IPS DF 4.7 (cell line): ENCODE results near the gene GSTA3.
"Not testable (repeated sequence)": the region's sequence is repeated elsewhere in the genome, so short reads cannot be mapped to it uniquely, and the experiment has no call there.

ENCODE experiments used
- DNase-seq: peaks from one replicate; pipeline ENCODE4 v3.0.0-alpha.2; 2013; ENCODE audit warnings: low spot score; ENCODE audit errors: extremely low read depth

GSTA3 gene

DNA sequence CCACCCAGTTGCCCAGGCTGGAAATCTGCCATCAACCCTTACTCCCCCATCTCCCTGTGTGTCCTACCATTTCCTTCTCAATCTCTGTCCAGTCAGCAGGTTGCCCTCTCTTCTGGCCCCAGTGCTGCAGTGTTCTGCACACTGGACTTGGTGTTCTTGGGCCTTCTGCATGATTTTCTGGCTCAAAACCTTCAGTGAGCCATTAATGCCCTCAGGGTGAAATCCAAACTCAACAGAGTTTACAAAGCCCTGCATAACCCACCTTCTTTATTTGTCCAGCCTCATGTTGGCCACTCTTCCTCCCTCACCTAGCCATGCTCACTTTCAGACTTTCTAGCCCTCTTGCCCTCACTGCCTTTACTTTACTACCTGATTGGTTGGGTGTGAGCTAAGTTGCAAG lies 5.0 kb upstream of the GSTA3 start:
- DNase-seq = no peak

GRCh38 chr6:52910091-52910490 lies 593 bp upstream of the GSTA3 start:
- no peak for DNase-seq

- DNase-seq = no peak
Measured at GRCh38 chr6:52909131-52909530, 367 bp downstream of the GSTA3 start.

- DNase-seq = no peak
Measured at GRCh38 chr6:52908526-52908925, 972 bp downstream of the GSTA3 start.

DNA sequence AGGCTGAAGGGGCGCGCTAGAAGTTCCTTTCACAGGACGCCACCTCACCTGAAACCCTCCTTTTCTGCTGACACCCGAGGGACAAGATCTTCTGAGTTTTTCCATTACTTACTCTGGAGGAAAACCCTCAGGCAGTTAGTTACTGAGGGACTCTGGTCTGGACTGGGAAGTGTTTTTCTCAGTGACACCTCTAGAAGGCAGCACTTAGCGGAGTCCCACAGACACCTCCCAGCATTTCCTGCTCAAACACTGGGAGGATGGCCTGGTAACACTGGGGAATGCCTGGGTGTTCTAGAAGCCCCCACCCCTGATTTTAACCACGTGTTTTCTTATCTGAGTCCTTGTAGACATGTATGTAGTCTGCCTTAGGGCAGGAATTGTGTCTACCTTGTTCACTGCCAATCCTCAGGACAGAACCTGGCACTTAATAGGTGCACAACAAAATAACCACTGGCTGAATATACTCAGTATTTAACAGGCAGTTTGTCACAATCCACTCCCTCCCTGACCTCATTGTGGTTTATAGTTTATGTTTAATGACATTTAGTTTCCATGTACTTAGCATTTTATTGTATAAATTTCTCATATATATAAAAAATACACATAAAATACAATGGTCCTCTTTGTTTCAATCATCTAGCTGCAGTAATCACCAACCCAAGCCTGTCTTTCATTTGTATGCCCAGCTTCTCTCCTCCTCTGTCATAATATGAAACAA lies 4.8 kb downstream of the GSTA3 start:
- DNase-seq = peak; percentile 33

- DNase-seq = no peak
Measured at GRCh38 chr6:52900536-52900935, 9.0 kb downstream of the GSTA3 start.

DNA sequence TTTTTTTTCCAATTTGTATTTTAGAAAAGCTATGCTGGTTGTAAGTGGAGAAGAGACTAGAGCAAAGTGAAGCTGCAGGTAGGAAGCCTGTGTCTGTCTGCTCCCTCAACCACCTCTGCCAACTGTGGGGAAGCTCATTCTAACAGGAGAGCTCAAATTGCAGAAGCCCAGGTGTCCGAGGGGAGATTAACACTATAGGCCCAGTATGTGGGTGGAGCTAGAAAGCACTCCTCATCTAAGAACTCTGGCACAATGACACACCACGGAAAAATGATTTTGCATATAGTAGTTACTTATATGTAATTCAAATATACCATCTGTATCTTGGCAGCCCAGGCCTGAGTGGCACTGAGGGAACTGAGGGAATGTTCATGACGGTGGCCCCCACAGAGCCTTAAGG lies 13.7 kb downstream of the GSTA3 start:
- DNase-seq = not testable (repeated sequence)

- DNase-seq = no peak
Measured at GRCh38 chr6:52894285-52894684, 15.2 kb downstream of the GSTA3 start.

DNA sequence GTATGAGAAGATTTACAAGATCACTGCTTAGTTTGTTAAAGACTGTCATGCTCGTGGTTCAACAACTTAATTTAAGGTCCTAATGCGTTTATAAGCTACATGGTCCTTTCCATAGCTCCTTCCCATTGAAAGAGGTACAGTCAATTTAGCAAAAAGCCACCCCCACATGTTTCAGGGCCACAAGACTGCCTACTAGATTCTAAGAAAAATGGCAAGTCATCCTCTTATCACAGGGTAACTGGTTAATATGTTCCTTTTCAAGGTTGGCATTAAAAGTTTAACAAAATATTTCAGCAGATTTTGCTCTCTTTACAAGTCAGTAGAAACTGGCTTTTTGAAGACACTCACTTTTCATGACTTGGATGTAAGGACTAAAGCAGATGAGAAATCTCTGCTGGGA lies 15.7 kb downstream of the GSTA3 start:
- DNase-seq = no peak

DNA sequence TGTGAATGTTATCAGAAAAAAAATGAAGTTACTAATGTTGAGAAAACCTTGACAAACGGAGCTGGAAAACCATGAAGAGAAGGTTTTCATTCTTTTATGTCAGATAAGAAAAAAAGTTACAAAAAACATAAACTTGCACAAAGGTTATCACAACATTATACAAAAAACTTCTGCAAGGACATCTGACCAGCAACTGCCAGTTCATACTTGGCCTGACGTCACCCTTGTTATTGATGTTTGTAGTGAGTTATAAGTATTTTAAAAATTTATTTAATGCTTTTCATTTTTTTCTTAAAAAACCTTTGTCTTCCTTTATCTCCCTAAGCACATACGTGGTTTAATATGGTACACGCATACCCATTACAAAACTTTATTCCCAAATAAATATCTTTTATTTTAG lies 16.3 kb downstream of the GSTA3 start:
- DNase-seq = no peak

GRCh38 chr6:52890018-52890417 lies 19.5 kb downstream of the GSTA3 start:
- DNase-seq = no peak

DNA sequence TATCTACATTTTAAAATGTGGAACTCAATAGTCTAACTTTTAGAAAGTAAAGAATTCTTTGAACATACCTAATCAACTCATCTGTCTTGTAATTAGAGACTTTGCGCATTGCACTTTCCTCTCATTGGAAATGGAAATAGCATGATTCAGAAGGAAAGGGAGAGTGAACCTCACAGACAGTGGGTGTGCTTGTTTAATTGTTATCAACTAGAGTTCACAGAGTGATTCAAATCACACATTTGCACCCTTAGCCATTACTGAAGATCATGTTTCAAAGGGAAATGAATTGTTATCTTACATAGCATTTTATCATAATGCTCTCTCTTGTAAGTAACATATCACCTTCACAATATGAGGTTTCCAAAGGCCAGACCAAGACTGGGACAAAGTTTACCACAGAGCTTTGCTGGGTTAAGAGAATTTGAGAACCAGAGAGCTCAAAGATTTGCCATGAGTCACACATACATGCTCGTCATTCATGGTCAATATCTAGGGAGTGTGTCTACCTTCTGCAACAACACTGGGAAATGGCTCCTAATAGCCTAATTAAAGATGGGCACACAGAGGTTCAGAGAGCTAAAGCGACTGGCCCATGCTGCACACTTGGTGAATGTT lies 21.5 kb downstream of the GSTA3 start:
- DNase-seq = no peak

DNA sequence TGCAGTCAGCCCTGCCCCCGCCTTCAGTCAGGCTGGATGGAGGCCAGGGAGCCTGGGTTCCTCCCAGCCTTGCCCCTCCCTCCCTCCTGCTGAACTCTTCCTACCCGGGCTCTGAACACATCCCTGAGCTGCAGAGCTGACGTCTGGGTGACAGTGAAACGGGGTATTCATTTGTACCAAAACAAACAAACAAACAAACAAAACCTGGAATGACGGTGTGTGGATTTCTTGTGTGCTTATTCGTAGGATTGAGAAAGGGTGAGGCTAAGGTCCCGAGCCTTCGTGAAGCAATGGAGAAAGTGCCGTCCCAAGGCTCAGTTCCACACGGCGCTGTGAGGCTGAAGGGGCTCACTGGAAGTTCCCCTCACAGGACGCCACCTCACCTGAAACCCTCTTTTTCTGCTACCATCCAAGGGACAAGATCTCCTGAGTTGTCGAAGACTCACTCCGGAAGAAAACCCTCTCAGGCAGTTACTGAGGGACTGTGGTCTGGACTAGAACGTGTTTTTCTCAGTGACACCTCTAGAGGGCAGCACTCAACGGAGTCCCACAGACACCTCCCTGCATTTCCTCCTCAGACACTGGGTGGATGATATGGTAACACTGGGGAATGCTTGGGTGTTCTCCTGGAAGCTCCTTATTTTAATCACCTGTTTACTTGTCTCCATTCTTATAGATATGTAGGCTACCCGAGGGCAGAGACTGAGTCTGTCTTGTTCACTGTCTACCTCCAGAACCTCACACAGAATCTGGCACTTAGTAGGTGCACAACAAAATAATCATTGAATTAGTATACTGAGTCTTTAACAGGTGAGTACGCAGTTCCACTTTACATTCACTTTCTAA lies 27.3 kb downstream of the GSTA3 start:
- DNase-seq = peak; percentile 60

- DNase-seq = no peak
Measured at GRCh38 chr6:52881662-52881995, 27.9 kb downstream of the GSTA3 start.

DNA sequence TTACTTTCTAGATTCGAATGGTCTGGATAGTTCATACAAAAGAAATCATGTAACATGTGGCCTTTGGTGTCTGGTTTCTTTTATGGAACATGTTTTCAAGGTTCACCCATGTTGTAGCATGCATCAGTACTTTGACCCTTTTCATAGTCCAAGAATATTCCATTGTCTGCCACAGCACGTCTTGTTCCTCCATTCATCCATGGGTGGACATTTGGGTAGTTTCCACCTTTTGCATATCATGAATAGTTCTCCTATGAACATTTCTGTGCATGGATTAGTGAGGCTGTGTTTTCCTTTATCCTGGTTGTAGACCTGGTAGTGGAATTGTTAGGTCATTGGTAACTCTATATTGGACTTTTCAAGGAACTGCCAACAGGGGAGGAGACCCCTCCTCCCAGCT lies 31.7 kb downstream of the GSTA3 start:
- DNase-seq = no peak

DNA sequence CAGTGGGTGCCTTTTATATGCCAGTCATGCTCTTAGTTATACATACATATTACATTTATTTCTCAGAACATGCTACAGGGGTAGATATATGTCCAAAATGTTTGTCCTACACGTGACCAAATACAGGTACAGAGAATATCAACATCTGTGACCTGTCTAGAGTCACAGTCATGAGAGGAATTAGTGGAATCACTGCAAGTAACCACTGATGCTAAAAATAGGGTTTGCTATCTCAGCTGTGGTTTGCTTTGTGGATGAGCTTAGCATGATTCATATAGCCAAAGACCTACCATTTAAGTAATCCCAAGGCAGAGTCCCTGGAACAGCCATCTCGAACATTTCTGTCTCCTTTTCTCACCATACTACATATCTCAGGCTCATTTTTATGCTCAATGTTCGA lies 32.3 kb downstream of the GSTA3 start:
- DNase-seq = no peak

GRCh38 chr6:52876056-52876787 lies 33.3 kb downstream of the GSTA3 start:
- no peak for DNase-seq

GRCh38 chr6:52872031-52872430 lies 37.5 kb downstream of the GSTA3 start:
- no peak for DNase-seq

DNA sequence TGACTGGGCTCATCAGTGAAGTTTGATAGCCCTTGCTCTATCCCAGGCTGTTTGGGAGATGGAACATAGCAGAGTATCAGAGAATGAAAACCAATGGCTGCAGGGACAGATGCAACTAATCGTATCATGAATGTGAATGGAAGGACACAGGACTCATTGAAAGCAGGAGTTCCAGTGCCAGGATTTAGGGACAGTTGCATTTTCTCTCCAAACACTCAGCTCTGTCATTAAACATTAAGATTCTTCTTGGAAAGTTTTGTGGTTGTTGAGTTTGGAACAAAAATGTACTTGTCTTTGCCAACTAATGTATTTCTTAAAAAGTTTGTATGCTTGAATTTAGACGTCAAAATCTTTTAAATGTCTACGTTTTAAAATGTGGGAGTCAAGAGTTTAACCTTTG lies 37.9 kb downstream of the GSTA3 start:
- DNase-seq = no peak

- not testable (repeated sequence) for DNase-seq
Measured at GRCh38 chr6:52870335-52871091, 39.0 kb downstream of the GSTA3 start.

DNA sequence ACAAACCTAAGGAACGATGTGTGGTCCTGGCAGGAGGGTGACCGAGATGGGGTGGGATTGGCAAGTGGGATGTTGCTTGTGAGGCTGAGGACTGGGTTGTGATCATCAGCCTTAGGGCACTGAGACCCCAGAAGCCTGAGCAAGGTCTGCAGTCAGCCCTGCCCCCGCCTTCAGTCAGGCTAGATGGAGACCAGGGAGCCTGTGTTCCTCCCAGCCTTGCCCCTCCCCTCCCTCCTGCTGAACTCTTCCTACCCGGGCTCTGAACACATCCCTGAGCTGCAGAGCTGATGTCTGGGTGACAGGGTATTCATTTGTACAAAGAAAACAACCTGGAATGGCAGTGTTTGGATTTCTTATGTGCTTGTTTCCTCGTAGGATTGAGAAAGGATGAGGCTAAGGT lies 40.6 kb downstream of the GSTA3 start:
- DNase-seq = not testable (repeated sequence)
